ENCODE data around the gene NEK4.

The NEK4 gene

DNA sequence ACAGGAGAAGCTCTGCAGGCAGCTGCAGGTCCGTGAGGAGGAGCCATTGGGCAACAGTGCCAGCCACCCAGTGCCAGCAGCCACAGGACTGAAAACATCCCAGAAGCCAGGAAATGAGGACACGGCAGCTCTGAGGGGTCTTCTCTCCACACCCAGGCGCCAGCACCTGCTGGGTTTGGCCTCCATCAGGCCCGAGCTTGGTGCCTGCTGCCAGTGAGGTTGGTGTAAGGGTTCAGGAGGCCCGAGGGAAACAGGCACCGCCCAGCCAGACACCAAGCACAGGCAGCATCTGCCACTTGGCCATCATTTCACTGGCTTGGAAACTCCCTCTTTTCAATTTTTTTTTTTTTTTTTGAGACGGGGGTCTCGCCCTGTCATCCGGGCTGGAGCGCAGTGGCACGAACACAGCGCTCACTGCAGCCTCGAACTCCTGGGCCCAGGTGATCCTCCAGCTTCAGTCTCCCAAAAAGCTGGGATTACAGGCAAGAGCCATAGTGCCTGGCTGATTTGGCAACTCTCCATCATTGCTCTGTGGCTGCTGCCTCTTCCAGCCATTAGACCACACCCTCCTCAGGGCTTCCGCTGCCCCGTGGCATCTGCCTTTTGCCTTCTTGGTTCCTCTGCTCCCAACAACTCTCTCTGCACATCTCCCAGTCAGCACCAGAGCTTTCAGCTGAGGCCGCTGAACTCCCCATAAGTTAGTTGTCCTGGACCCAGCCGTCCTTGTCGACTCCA lies 22.4 kb upstream of the NEK4 start:
- DNase-seq (ENCODE audit: low read depth): no peak

GRCh38 chr3:52792413-52792812 lies 21.7 kb upstream of the NEK4 start:
- DNase-seq (ENCODE audit: low read depth): no peak

- no peak for DNase-seq (ENCODE audit: low read depth)
These were observed 21.2 kb upstream of the NEK4 start for GRCh38 chr3:52791928-52792327.

DNA sequence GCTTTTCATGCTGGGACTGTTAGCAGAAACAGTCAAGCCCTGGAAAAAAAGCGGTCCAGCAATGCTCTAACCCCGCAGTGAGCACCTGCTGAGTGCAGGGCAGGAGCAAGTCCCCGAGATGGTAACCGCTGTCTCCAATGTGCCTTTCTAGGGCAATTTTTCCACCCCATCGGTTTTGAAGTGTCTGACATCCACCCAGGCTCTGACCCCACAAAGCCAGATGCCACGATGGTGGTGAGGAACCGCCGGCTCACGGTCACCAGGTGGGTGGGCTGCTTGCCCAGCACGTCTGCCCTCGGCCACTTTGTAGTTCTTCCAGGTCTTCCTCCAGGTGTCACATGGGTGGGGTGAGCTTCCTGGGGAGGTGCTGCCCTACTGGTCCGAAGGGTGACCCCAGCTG lies 20.6 kb upstream of the NEK4 start:
- no peak for DNase-seq (ENCODE audit: low read depth)

DNA sequence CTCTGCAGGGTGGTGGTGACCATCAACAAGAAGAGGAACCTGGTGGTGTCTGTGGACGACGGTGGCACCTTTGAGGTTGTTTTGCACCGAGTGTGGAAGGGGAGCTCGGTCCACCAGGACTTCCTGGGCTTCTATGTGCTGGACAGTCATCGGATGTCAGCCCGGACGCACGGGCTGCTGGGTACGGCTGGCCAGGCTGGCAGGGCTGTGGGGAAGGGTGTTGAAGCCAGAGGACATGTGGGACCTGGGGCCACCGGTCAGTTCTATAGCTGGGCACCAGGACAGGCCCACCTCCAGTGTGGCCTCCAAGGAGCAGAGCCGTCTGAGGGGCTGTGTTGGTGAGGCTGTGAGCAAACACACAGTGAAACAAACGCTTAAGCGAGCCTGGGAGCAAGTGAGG lies 20.0 kb upstream of the NEK4 start:
- no peak for DNase-seq (ENCODE audit: low read depth)

DNA sequence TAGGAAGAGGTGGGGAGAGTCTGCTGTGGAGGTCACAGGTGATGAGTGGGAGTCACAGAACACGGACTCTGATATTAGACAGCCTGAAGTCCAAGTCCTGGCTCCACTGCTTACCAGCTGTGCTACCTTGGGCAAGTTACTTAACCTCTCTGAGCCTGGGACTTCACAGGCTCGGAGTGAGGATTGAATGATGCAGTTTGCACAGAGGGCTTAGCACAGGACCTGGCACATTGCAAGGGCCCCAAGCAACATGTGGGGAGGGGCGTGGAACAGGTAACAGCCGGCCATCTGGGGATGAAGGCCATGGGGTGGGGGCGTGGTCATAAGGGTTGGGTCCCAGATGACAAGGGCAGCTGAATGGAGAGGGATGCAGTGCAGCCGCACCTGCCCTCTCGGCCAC lies 19.6 kb upstream of the NEK4 start:
- DNase-seq (ENCODE audit: low read depth): no peak

GRCh38 chr3:52789746-52790040 lies 19.0 kb upstream of the NEK4 start:
- DNase-seq (ENCODE audit: low read depth): no peak

GRCh38 chr3:52788890-52789745 lies 18.4 kb upstream of the NEK4 start:
- no peak for DNase-seq (ENCODE audit: low read depth)

GRCh38 chr3:52787672-52788625 lies 17.2 kb upstream of the NEK4 start:
- DNase-seq (ENCODE audit: low read depth): no peak

DNA sequence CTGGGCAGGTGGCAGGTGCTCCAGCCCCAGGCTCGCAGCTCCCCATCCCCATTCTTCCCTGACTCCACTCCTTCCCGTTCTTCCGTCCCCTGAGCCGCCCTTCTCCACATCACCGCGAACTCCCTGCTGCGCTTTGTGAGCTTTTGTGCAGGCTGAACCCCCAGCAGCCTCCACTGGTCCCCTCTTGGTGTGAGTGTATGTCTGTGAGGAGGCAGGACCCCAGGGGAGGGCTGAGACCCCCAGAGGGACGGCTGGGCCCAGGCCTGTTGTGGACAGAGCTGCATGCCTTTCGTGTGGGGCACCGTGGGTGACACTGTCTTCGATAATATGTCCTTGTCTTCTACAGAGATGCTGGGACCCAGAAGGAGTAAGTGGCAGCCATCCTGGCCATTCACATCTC lies 16.5 kb upstream of the NEK4 start:
- DNase-seq (ENCODE audit: low read depth): no peak

DNA sequence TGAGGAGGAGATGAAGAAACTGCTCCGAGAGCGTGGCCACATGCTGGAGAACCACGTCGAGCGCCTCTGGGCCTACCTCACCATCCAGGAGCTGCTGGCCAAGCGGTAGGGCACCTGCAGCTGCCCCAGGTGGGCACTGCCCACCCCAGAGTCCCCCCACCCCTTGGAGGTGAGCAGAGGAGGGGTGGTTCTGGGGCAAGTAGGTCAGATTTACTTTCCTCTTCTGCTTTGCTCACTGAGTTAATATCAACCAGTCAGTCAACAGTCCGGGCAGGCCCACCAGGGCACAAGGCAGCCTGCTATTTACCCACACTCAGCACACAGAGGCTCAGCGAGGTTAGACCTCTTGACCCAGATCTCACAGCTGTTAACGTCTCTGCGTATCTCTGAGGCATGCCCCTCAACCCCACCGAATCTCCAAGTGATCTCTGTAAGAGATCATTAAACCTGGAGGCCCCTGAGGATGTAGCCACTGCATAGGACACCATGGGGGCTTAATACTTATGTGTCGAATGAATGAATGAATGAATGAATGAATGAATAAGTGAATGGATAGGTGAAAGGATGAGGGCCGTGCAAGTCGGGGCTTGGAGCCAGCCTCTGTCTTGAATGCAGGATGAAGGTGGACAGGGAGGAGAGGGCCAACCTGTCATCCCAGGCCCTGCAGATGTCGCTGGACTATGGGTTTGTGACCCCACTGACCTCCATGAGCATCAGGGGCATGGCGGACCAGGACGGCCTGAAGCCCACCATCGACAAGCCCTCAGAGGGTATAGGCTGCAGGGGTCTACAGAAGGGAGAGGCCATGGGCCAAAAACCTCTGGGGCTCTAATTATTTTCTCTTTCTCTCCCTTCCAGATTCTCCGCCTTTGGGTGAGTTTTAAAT lies 15.8 kb upstream of the NEK4 start:
- DNase-seq (ENCODE audit: low read depth): no peak

GRCh38 chr3:52784931-52785590 lies 14.3 kb upstream of the NEK4 start:
- DNase-seq (ENCODE audit: low read depth): no peak

DNA sequence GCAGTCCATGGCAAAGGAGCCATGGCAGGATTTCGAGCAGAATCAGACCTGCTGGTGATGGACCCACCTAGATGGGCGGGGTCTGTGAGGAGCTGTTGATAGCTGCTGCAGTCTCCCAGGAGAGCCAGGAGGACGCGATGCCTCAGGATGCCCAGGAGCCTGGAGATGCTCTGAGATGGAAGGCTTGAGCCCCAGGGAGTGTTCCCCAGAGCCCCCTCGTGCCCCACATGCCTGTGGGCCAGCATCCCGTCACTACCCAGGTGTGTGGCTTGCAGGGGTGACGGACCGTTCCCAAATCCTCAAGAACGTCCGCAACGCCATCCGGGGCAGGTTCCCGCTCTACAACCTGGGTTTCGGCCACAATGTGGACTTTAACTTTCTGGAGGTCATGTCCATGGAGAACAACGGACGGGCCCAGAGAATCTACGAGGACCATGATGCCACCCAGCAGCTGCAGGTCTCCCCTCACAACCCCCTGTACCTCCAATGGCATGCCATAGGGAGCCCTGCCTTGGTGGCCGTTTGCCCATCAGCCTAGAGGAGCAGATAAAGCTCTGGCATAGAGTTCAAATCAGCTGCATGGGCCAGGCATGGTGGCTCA lies 13.4 kb upstream of the NEK4 start:
- DNase-seq (ENCODE audit: low read depth): no peak

GRCh38 chr3:52783211-52783555 lies 12.4 kb upstream of the NEK4 start:
- no peak for DNase-seq (ENCODE audit: low read depth)

GRCh38 chr3:52782412-52783210 lies 11.9 kb upstream of the NEK4 start:
- DNase-seq (ENCODE audit: low read depth): no peak

DNA sequence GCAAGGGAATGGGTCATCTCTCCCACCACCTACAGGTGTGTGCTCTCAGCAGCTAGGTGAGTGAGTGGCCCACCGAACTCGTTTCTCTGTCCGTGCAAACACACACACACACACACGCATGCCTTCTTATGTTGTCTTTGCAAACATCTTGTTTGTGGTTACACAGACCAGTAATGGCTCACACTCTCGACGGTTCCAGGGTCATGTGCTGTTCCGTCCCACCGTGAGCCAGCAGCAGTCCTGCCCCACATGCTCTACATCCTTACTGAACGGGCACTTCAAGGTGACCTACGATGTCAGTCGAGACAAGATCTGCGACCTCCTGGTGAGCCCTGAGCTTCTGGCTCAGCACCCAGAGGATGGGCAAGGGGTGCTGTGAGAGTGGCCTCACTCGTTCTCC lies 11.0 kb upstream of the NEK4 start:
- no peak for DNase-seq (ENCODE audit: low read depth)

DNA sequence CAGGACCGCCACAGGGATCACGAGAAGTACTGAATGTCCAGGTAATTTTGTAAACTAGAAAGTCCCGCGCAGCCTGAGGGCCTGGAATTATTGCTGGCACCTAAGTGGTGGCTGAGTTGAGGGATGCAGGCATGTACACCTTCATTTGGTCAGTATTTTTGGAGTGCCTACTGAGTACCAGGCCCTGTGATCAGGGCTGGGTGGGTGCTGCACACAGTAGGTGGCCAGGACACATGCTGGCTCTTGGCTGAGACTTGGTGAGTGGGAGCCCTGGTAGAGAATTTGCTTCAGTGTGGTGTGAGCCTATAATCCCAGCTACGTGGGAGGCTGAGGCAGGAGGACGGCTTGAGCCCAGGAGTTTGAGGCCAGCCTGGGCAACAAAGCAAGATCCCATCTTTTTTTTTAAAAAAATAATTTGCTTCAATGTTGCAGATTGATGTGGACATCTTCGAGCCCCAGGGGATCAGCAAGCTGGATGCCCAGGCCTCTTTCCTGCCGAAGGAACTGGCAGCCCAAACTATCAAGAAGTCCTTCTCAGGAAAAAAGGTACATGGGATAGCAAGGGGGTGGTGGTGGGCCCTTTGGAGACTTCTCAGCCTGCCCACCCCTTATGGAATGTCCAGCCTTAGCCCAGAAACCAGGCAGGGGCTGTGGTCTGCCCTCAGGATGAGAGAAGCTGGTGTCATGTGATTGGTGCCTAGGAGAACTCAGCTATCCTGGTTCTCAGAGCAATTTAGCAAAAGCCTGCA lies 9.3 kb upstream of the NEK4 start:
- DNase-seq (ENCODE audit: low read depth): no peak

DNA sequence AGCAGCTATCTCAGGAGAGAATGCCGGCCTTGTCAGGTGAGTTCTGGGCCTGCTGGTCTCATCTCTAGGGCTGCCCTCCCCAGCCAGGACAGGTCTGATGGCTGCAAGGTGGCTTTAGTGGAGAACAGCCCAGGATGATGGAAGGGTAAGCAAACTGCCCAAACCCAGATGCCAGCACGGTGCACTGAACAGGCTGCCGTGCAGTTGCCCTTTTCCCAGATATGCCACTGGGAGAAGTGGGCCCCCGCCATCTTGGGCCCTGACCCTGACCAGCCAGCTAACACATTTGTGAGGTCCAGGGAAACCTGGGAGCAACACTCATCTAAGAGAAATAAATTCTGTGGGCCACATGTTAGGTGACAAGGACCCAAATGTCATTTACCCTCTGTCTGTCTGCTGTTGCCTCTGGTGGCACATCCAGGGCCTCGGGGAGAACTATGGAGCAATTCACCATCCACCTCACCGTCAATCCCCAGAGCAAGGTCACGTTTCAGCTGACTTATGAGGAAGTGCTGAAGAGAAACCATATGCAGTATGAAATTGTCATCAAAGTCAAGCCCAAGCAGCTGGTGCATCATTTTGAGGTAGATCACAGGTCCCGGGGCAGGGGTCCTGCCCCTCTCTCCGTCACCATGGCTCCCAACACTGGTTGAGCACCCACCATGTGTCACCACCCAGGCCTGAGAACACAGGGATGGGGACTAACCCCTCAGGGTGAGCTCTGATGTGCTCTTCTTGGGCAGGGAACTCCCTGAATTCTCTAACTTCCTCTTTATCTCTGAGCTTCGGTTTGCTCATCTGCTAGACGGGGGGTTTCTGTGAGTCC lies 8.5 kb upstream of the NEK4 start:
- DNase-seq (ENCODE audit: low read depth): no peak

Measured in activated T-helper 9 cell treated with anti-CD3 and anti-CD28 coated beads, Interleukin-2, amount 50 U/mL, for 16 hours (primary cell).